Measurements from ENCODE around the gene PPP2R5A. TPM values are rescaled to one million over a fixed set of nuclear protein-coding genes. Genes with fewer than 3 reads are reported as not detected.

The PPP2R5A gene
- total RNA-seq, 1 donor from 2014 or later = 10.7 TPM

DNA sequence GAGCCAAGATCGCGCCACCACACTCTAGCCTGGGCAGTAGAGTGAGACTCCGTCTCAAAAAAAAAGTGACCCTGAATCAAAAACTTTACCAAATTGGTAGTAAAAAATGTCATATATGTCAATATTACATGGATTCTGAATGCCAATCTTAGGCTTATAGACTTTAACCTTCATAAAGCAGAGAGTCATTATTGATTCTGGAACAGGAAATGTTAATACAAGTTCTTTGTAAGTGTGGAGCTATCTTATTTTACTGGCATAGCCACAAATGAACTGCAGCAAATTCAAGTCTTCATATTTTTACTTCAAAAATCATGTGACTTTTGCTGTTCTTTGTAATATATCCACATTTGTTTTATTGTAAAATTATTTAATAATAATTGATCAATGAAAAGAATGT lies 41.3 kb downstream of the PPP2R5A start:
- Mint-ChIP-seq H3K4me1 (no peaks in the 10 kb centered on the region), H3K9me3 (peaks cover 6% of the 10 kb centered on the region), H3K36me3 (peaks cover 9% of the 10 kb centered on the region), H3K27ac (no peak overlapping the region), H3K27me3 (ENCODE audit: low read depth) (no peaks in the 10 kb centered on the region), H3K4me3 (no peak overlapping the region)
- TF ChIP-seq, protein P1, sequence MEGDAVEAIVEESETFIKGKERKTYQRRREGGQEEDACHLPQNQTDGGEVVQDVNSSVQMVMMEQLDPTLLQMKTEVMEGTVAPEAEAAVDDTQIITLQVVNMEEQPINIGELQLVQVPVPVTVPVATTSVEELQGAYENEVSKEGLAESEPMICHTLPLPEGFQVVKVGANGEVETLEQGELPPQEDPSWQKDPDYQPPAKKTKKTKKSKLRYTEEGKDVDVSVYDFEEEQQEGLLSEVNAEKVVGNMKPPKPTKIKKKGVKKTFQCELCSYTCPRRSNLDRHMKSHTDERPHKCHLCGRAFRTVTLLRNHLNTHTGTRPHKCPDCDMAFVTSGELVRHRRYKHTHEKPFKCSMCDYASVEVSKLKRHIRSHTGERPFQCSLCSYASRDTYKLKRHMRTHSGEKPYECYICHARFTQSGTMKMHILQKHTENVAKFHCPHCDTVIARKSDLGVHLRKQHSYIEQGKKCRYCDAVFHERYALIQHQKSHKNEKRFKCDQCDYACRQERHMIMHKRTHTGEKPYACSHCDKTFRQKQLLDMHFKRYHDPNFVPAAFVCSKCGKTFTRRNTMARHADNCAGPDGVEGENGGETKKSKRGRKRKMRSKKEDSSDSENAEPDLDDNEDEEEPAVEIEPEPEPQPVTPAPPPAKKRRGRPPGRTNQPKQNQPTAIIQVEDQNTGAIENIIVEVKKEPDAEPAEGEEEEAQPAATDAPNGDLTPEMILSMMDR (IDR thresholded peaks at IDR 0.05; ENCODE audit: unreplicated experiment) = no peak
- DNase-seq (ENCODE audit: low spot score in 2 of 2, unreplicated experiment in 2 of 2) = no peak

DNA sequence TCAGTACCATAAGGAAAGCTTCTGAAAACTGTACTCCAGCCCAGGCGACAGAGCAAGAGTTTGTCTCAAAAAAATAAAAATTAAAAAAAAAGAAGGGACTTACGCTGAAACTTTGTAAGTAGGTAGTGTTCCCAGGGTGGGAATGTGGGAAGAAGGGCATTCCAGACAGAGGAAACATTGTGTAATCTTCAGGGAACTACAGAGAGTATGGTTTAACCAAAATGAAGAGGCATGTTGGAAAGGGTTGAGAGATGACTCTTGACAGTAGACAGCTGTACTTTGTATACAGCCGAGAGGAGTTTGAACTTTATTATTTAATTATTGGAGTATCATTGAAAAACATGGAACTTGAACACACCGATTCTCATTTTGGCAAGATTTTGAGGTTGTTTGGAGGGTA lies 43.0 kb downstream of the PPP2R5A start:
- H3K4me3 Mint-ChIP-seq = no peak overlapping the region
- H3K36me3 Mint-ChIP-seq = peaks cover 6% of the 10 kb centered on the region
- no peaks in the 10 kb centered on the region for H3K27me3 Mint-ChIP-seq (ENCODE audit: low read depth)
- no peak for DNase-seq (ENCODE audit: low spot score in 2 of 2, unreplicated experiment in 2 of 2)
- peaks cover 3% of the 10 kb centered on the region for H3K9me3 Mint-ChIP-seq
- H3K27ac Mint-ChIP-seq = no peak overlapping the region
- no peaks in the 10 kb centered on the region for H3K4me1 Mint-ChIP-seq
- TF ChIP-seq, protein P1 (IDR thresholded peaks at IDR 0.05; ENCODE audit: unreplicated experiment) = no peak

DNA sequence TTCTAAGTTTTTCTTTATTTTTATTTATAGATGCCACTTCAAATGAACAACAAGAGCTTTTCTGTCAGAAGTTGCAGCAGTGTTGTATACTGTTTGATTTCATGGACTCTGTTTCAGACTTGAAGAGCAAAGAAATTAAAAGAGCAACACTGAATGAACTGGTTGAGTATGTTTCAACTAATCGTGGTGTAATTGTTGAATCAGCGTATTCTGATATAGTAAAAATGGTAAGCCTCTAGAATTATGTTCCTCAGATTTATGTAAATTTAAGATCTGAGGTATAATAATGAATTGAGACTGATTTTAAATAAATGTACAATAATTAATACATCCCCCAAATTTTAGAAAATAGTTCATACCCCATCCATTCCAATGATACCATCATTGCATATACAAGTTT lies 43.9 kb downstream of the PPP2R5A start:
- DNase-seq (ENCODE audit: low spot score in 2 of 2, unreplicated experiment in 2 of 2) = no peak
- Mint-ChIP-seq H3K27me3 (ENCODE audit: low read depth) (no peaks in the 10 kb centered on the region), H3K27ac (no peak overlapping the region), H3K9me3 (peaks cover 4% of the 10 kb centered on the region), H3K4me1 (no peaks in the 10 kb centered on the region), H3K4me3 (no peak overlapping the region), H3K36me3 (peaks cover 13% of the 10 kb centered on the region)
- TF ChIP-seq, protein P1 (IDR thresholded peaks at IDR 0.05; ENCODE audit: unreplicated experiment) = no peak

DNA sequence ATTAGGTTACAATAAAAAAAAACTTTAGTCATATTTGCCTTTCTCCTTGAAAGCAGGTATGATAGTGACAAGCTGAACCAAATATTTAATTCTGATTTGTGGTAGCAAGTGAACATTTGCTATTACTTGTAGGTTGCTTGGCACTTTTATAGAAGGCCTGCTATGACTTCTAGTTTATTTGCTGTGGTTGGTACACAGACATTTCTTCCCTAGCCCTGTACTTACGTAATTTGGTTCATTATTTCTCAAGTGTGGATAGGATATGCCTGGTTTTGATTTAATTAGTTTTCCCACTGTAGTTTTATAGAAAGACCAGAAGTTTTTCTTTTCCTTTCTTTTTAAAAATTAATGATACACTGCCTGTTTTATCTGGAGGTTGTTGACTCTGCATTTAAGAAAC lies 55.9 kb downstream of the PPP2R5A start:
- Mint-ChIP-seq H3K27me3 (ENCODE audit: low read depth) (no peaks in the 10 kb centered on the region), H3K36me3 (peaks cover 5% of the 10 kb centered on the region), H3K9me3 (no peaks in the 10 kb centered on the region), H3K27ac (no peak overlapping the region), H3K4me3 (no peak overlapping the region), H3K4me1 (no peaks in the 10 kb centered on the region)
- TF ChIP-seq, protein P1 (IDR thresholded peaks at IDR 0.05; ENCODE audit: unreplicated experiment) = no peak
- no peak for DNase-seq (ENCODE audit: low spot score in 2 of 2, unreplicated experiment in 2 of 2)

DNA sequence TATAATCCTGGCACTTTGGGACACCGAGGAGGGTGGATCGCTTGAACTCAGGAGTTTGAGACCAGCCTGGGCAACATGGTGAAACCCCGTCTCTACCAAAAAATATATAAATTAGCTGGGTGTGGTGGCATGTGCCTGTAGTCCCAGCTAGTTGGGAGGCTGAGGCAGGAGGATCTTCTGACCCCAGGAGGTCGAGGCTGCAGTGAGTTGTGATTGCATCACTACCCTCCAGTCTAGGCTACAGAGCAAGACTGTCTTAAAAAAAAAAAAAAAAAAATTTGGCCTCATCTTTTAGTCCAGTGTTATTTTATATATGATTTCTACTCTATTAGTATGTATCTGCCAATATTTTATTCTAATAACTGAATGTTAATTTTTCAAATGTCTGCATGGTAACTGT lies 59.7 kb downstream of the PPP2R5A start:
- Mint-ChIP-seq H3K27ac (no peak overlapping the region), H3K9me3 (no peaks in the 10 kb centered on the region), H3K4me3 (no peak overlapping the region), H3K27me3 (ENCODE audit: low read depth) (no peaks in the 10 kb centered on the region), H3K4me1 (no peaks in the 10 kb centered on the region), H3K36me3 (peaks cover 5% of the 10 kb centered on the region)
- TF ChIP-seq, protein P1 (IDR thresholded peaks at IDR 0.05; ENCODE audit: unreplicated experiment) = no peak
- no peak for DNase-seq (ENCODE audit: low spot score in 2 of 2, unreplicated experiment in 2 of 2)

DNA sequence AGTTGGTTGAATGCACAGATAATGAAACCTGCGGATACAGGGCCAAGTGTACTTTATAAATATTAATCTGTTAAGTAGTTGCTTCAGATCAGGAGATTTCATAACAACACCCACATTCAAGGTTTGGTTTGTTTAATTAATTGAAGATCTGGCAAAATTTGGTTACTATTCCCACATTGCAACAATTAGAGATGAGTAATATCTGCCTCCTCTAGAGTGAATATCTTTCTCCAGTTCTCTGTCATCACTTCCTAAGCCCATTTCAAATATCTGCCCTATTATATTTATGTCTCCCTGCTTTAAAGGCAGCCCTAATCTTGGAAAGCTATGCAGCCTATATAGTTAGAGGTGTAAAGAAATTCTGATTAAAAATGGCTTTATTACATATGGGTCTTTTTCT lies 61.4 kb downstream of the PPP2R5A start:
- Mint-ChIP-seq H3K27me3 (ENCODE audit: low read depth) (no peaks in the 10 kb centered on the region), H3K36me3 (peaks cover 7% of the 10 kb centered on the region), H3K9me3 (no peaks in the 10 kb centered on the region), H3K4me1 (no peaks in the 10 kb centered on the region), H3K27ac (no peak overlapping the region), H3K4me3 (no peak overlapping the region)
- TF ChIP-seq, protein P1 (IDR thresholded peaks at IDR 0.05; ENCODE audit: unreplicated experiment) = no peak
- no peak for DNase-seq (ENCODE audit: low spot score in 2 of 2, unreplicated experiment in 2 of 2)
